ENCODE data around the gene CCDC177. TPM values are rescaled to one million over a fixed set of nuclear protein-coding genes. Genes with fewer than 3 reads are reported as not detected.
A peak's percentile ranks its signal among the peaks of the same experiment; 100 is the strongest.

Gene CCDC177
- total RNA-seq, 1 donor from 2014 or later, result not detected

DNA sequence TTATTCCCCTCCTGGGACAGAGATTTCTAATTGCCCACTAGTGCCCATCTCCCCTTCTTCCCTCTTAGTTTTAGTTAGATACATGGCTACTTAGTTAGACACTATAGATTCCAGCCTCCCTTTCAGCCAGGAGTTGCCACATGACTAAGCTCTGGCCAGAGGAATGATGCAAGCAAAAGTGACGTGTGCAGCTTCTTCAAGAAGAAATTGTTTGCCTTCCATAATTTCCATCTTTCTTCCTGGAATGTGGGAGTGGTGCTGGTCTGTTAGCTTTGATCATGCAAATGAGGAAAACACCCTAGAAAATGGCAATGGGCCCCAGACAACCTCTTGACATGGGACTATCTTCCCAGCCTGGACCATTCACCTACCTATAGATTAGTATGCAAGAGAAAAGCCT lies 21.4 kb downstream of the CCDC177 start:
- Histone ChIP-seq H3K27me3 (ENCODE audit: low read depth) (peaks cover 24% of the 10 kb centered on the region), H3K27ac (no peak overlapping the region), H3K9me3 (no peaks in the 10 kb centered on the region), H3K36me3 (no peaks in the 10 kb centered on the region), H3K4me3 (no peak overlapping the region), H3K4me1 (no peaks in the 10 kb centered on the region)
- no peak for TF ChIP-seq CTCF (IDR thresholded peaks at IDR 0.05)
- DNase-seq (no peak), ATAC-seq (no peak)
- intact Hi-C loops (cut with DNase I), result no loop called here

DNA sequence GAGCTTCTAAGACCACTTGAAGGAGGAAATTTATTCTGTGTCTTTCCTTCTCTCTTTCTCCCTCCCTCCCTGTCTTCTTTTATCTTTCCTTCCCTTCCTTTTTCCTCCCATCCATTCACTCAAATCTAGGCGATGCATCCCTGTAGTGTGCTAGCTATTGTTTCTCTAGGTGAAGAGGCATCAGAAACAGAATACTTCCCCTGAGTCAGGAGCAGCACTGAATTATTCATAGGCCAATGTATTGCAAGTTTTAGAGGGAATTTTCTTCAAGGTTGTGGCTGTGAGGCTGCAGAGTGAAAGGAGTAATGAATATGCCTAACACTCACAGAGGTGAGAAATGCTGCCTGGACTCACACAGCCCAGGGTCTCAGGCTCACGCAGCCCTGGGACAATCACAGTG lies 23.2 kb downstream of the CCDC177 start:
- H3K27ac ChIP-seq, result no peak overlapping the region
- no peak overlapping the region for H3K4me3 ChIP-seq
- intact Hi-C loops (cut with DNase I), result no loop called here
- ATAC-seq (no peak), DNase-seq (no peak)
- no peaks in the 10 kb centered on the region for H3K9me3 ChIP-seq
- no peaks in the 10 kb centered on the region for H3K4me1 ChIP-seq
- no peaks in the 10 kb centered on the region for H3K36me3 ChIP-seq
- peaks cover 32% of the 10 kb centered on the region for H3K27me3 ChIP-seq (ENCODE audit: low read depth)
- TF ChIP-seq CTCF (IDR thresholded peaks at IDR 0.05), result no peak

DNA sequence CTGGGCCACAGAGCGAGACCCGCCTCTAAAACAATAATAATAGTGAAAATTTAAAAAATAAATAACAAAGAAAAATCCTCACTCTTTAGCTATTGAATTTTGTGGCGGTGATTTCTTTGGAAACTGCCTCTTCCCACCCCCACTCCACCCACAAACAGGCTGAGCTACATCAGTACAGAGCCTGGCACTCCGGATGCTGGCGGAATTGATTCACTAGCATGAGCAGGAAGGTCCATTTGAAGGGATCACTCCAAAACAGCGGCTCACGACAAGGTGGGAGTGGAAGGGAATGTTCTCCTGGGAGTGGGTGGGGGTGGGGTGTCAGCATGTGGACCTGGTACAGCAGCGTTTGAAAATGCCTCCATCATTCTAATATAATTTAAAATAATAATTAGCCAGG lies 26.1 kb downstream of the CCDC177 start:
- Histone ChIP-seq H3K27ac (no peak overlapping the region), H3K36me3 (no peaks in the 10 kb centered on the region), H3K27me3 (ENCODE audit: low read depth) (peaks cover 28% of the 10 kb centered on the region), H3K4me3 (no peak overlapping the region), H3K4me1 (no peaks in the 10 kb centered on the region), H3K9me3 (no peaks in the 10 kb centered on the region)
- ATAC-seq (no peak), DNase-seq (no peak)
- TF ChIP-seq CTCF (IDR thresholded peaks at IDR 0.05), result no peak
- intact Hi-C loops (cut with DNase I), result no loop called here

GRCh38 chr14:69547701-69548348 lies 26.8 kb downstream of the CCDC177 start:
- Histone ChIP-seq H3K36me3 (no peaks in the 10 kb centered on the region), H3K27ac (no peak overlapping the region), H3K4me1 (no peaks in the 10 kb centered on the region), H3K4me3 (peak overlapping the region; percentile 12), H3K9me3 (no peaks in the 10 kb centered on the region), H3K27me3 (ENCODE audit: low read depth) (peaks cover 28% of the 10 kb centered on the region)
- peak; percentile 54 for TF ChIP-seq CTCF (IDR thresholded peaks at IDR 0.05)
- DNase-seq (no peak), ATAC-seq (peak; percentile 52 to 64)
- intact Hi-C loops (cut with DNase I), result no loop called here

GRCh38 chr14:69543341-69544115 lies 31.1 kb downstream of the CCDC177 start:
- DNase-seq (peak; percentile 74), ATAC-seq (peak; percentile 68 to 77)
- Histone ChIP-seq H3K36me3 (no peaks in the 10 kb centered on the region), H3K4me3 (no peak overlapping the region), H3K4me1 (no peaks in the 10 kb centered on the region), H3K9me3 (peaks cover 5% of the 10 kb centered on the region), H3K27ac (no peak overlapping the region), H3K27me3 (ENCODE audit: low read depth) (peaks cover 11% of the 10 kb centered on the region)
- intact Hi-C loops (cut with DNase I), result no loop called here
- TF ChIP-seq CTCF (IDR thresholded peaks at IDR 0.05), result no peak
